Activated CD4-positive, alpha-beta T cell treated with anti-CD3 and anti-CD28 coated beads for 36 hours (primary cell): Measurements from ENCODE around the gene WWC2. TPM values are rescaled to one million over a fixed set of nuclear protein-coding genes. Genes with fewer than 3 reads are reported as not detected.

ENCODE experiments used
- ATAC-seq: fragments of 200-7000 bp; cut with Tn5 transposase; one replicate; pipeline ENCODE4 v1.10.0; 2021; ENCODE audit warnings: mild to moderate bottlenecking, moderate library complexity
- CTCF ChIA-PET: fragments of 350-600 bp; sonication (Branson Sonifier 250); formaldehyde crosslinking; loops from one replicate; lab custom pipeline; 2021; ENCODE audit warnings: antibody characterized with exemption; lab: Charles Lee
- POLR2A ChIA-PET: fragments of 350-600 bp; sonication (Branson Sonifier 250); formaldehyde crosslinking; loops from one replicate; lab custom pipeline; 2021; ENCODE audit warnings: antibody characterized with exemption, inconsistent platforms; lab: Charles Lee
- DNase-seq: peaks from one replicate; pipeline ENCODE4 v3.0.0-alpha.2; 2020
- H3K27ac Mint-ChIP-seq: one replicate; pipeline ENCODE4 v1.8.0; 2021; ENCODE audit warnings: mixed read lengths
- H3K27me3 Mint-ChIP-seq: one replicate; pipeline ENCODE4 v1.8.0; 2021; ENCODE audit warnings: mixed read lengths
- H3K36me3 Mint-ChIP-seq: one replicate; pipeline ENCODE4 v1.8.0; 2021; ENCODE audit warnings: low read depth, mixed read lengths
- H3K4me1 Mint-ChIP-seq: one replicate; pipeline ENCODE4 v1.8.0; 2021; ENCODE audit warnings: mixed read lengths
- H3K4me3 Mint-ChIP-seq: one replicate; pipeline ENCODE4 v1.8.0; 2021; ENCODE audit warnings: mild to moderate bottlenecking, moderate library complexity, mixed read lengths
- H3K9me3 Mint-ChIP-seq: one replicate; pipeline ENCODE4 v1.8.0; 2021; ENCODE audit warnings: low read depth, mixed read lengths
- intact Hi-C, 2 experiments: fragments of 100-400 bp; cut with DNase I in 1 of 2; cut with micrococcal nuclease in 1 of 2; formaldehyde crosslinking; loops; one replicate each; pipeline versions ENCODE4 v1.14.2 to v1.15.1; 2022 to 2024; cut with DNase I, micrococcal nuclease
- total RNA-seq, 2 experiments: library from RNA; stranded (reverse); gene quantifications; one replicate each; pipeline ENCODE4 v1.2.3, GENCODE V29; 2021

The WWC2 gene
- total RNA-seq, 2 experiments from 2014 or later: 3.6 to 4.3 TPM

DNA sequence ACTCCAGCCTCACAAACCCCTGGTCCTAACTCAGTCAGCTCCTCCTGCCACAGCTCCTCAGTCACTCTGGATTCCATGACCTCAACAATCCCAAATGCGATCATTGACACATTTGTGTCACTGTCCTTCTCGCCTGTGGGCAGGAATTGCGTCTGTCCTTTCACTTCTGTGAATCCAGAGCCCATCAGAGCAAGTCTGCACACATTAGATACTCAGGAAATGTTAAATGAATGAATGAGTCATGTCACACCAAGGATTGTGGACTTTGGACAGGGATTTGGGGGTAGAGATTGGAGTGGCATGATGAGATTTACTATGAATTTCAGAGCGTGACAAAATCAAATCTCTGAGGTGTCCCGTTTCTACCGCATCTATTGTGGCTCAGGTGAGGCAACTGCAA is 234.9 kb downstream of the WWC2 start:
- H3K9me3 Mint-ChIP-seq: no peaks in the 10 kb centered on the region
- intact Hi-C loops: no loop called here
- POLR2A ChIA-PET: no interaction called here
- CTCF ChIA-PET: no interaction called here
- H3K4me3 Mint-ChIP-seq: no peak overlapping the region
- DNase-seq (no peak), ATAC-seq (no peak)
- H3K27ac Mint-ChIP-seq: no peak overlapping the region
- peaks cover 14% of the 10 kb centered on the region for H3K27me3 Mint-ChIP-seq
- peaks cover 5% of the 10 kb centered on the region for H3K4me1 Mint-ChIP-seq
- no peaks in the 10 kb centered on the region for H3K36me3 Mint-ChIP-seq

DNA sequence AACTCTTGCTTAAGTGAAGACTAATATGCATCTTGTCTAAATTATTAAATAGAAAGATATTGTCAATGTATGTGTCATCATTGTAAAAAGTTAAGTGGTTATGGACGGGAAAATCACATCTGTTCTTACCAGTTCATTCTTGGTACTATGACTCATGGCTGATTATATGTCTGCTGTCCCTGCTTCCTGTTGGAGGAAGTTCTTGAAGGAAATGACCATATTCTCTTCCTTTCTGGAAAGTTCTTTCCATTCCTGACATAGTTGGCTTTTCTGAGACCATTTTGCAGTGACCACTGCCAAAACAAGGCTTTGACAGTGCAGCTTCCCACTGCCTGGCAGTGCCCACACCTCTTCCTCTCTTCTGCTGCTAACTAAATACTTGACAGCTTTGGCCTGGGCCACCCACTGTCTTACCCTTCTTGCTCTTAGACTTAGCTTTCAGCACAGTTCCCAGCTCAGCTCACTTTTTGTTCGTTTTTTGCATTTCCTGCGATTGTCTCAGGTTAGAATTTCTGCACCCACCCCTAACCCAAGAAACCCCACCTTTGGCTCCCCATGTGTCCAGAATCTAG is 236.4 kb downstream of the WWC2 start:
- Mint-ChIP-seq H3K4me3 (no peak overlapping the region), H3K4me1 (peaks cover 5% of the 10 kb centered on the region), H3K27ac (no peak overlapping the region), H3K9me3 (no peaks in the 10 kb centered on the region), H3K27me3 (peaks cover 14% of the 10 kb centered on the region), H3K36me3 (no peaks in the 10 kb centered on the region)
- POLR2A ChIA-PET: no interaction called here
- peak; percentile 49 for ATAC-seq
- DNase-seq: peak; percentile 12
- intact Hi-C loops: no loop called here
- CTCF ChIA-PET: no interaction called here

DNA sequence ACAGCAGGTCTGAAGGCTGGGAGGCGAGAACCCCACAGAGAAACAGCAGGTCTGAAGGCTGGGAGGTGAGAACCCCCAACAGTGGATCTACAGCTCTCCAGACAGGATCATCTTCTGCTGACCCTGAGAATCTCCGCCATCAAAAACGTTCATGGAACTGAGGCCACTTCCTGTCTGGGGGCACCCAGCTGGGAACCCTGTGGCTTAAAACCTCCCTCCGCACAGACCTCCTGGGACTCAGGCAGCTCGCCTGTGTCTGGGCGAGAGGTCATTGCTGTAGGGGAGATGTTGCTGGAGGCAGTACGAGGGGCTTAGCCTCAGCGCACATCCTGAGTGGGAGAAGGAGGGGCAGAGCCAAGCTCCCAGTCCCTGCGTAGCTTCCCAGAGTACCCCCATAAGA is 238.3 kb downstream of the WWC2 start:
- POLR2A ChIA-PET: no interaction called here
- Mint-ChIP-seq H3K27ac (no peak overlapping the region), H3K9me3 (no peaks in the 10 kb centered on the region), H3K4me3 (no peak overlapping the region), H3K27me3 (peaks cover 15% of the 10 kb centered on the region), H3K4me1 (peaks cover 5% of the 10 kb centered on the region), H3K36me3 (no peaks in the 10 kb centered on the region)
- ATAC-seq: no peak
- CTCF ChIA-PET: no interaction called here
- intact Hi-C loops: no loop called here
- no peak for DNase-seq

DNA sequence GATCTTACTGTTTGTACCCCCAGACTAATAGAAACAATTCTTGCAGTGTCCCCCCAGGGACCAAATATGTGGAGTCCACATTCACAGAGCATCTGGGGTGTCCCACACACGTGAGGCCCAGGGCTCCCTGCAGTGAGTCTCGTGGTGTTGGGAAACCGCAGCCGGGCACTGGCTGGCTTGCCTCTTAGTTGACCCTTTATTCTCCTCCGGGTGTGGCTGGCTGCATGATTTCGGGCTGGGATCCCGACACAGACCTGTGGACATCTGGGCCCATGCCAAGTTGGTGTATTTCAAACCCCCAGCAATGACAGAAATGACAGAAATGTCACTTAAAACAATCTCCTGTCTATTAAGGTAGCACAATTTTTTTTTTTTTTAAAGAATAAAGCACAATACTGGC is 238.8 kb downstream of the WWC2 start:
- DNase-seq: no peak
- intact Hi-C loops: no loop called here
- no peaks in the 10 kb centered on the region for H3K36me3 Mint-ChIP-seq
- H3K27me3 Mint-ChIP-seq: peaks cover 12% of the 10 kb centered on the region
- ATAC-seq: no peak
- CTCF ChIA-PET: interaction anchor here (0.7 kb wide), 1 partner anchor 684 kb away, joined by 3 read pairs; no protein-coding TSS in a partner anchor
- H3K9me3 Mint-ChIP-seq: no peaks in the 10 kb centered on the region
- H3K27ac Mint-ChIP-seq: no peak overlapping the region
- peaks cover 5% of the 10 kb centered on the region for H3K4me1 Mint-ChIP-seq
- POLR2A ChIA-PET: no interaction called here
- H3K4me3 Mint-ChIP-seq: no peak overlapping the region

DNA sequence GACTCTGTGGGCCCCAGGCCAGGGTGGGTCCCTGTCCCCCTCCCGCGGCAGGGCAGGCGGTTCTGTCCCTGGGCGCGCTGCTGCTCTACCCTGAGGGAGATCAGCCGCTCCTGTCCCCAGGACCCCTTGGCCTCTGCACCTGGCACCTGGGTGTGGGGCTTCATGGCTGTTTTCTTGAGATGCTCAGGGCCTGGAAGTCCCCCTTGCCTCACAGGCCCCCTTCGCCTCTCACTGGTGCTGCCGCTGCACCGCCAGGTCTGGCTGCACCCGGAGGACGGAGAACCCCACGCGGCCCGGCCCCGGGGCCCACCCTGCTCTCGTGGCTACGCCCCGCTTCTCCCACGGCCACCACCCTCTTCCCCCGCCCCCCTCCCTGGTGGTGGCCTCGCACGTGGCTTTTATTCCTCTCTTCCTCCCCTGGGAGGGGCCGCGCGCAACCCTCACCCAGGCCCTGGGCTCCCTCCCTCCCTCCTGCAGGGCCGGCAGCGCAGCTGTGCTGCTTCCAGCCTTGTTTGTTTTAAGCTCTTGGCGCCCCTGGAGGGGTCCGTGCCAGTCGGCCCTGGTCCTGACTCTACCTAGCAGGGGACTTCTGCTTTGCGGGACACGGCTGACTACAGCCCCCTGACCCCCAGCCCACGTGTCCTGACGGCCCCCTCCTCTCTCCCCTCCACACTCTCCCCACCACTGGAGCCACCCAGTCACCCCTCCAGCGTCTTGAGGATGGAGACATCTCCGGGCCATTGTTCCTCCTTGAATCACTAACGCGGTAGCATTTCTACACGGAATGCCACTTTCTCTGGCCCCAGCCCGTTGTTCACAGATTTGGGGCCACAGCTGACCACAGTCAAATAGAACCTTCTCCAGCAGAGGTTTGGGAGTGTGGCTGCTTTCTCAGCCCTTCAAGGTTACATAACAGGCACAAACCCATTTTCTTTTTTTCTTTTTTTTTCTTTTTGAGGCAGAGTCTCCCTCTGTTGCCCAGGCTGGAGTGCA is 243.8 kb downstream of the WWC2 start:
- H3K36me3 Mint-ChIP-seq: no peaks in the 10 kb centered on the region
- H3K9me3 Mint-ChIP-seq: no peaks in the 10 kb centered on the region
- peak; percentile 23 for ATAC-seq
- ChIA-PET POLR2A (interaction anchor here (0.7 kb wide), 2 partner anchors 895 to 1072 kb away, joined by 3 to 5 read pairs; no protein-coding TSS in a partner anchor), CTCF (interaction anchor here (0.6 kb wide), 1 partner anchor 1762 kb away, joined by 3 read pairs; no protein-coding TSS in a partner anchor)
- H3K4me1 Mint-ChIP-seq: no peaks in the 10 kb centered on the region
- H3K27ac Mint-ChIP-seq: no peak overlapping the region
- no peak overlapping the region for H3K4me3 Mint-ChIP-seq
- H3K27me3 Mint-ChIP-seq: peaks cover 17% of the 10 kb centered on the region
- peak; percentile 14 for DNase-seq
- intact Hi-C loops: no loop called here

DNA sequence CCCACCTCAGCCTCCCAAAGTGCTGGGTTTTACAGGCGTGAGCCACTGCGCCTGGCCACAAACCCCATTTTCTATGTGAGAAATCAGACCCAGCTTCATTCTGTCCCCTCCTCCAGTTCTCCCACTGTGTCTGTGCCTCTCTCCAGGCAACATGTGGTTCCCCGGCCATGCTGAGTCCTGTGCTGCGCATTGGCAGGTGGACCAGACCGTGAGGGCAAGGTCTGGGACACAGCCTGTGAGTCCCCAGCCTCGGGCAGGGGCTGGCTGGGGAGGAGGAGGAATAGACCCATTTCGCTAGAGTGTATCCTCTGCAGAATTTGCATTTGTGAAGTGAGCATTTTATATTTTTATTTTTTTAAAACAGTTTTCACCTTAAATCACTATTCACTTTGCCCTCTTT is 244.7 kb downstream of the WWC2 start:
- peaks cover 4% of the 10 kb centered on the region for H3K4me1 Mint-ChIP-seq
- ATAC-seq (no peak), DNase-seq (no peak)
- H3K9me3 Mint-ChIP-seq: no peaks in the 10 kb centered on the region
- CTCF ChIA-PET: no interaction called here
- intact Hi-C loops: no loop called here
- POLR2A ChIA-PET: no interaction called here
- H3K36me3 Mint-ChIP-seq: no peaks in the 10 kb centered on the region
- no peak overlapping the region for H3K4me3 Mint-ChIP-seq
- peaks cover 17% of the 10 kb centered on the region for H3K27me3 Mint-ChIP-seq
- H3K27ac Mint-ChIP-seq: no peak overlapping the region

DNA sequence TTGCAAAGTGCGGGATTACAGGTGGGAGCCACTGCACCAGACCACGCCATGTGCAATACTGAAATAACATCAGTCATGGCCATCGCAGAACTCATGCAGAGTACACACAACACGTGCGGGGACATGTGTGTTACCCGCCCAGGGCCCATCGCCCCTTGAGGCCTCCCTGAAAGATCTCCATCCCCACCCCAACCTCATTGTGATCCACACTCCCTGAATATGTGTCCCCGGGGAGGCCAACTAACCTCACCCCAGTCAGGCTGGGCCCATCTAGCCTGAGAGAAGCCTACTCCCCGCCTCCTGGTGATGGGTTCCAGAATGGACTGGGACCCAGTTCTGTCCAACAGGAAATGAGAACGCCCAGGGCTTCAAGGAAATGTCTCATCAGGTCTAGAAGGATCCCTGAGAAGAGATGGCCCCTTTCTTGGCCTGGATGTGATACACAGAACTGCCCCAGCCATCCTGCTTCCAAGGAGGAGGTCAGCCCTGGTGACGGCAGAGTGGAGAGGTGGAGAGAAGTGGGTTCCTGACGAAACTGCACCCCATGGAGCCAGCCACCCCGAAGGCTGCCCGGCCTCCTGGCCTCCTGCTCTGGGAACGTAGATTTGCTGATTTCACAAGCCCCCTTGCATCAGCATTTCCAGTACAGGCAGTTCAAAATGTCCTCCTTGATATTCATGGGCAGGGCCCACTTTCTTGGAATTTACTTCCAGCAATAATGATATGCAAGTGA is 245.6 kb downstream of the WWC2 start:
- Mint-ChIP-seq H3K36me3 (no peaks in the 10 kb centered on the region), H3K27me3 (peaks cover 20% of the 10 kb centered on the region), H3K9me3 (no peaks in the 10 kb centered on the region), H3K27ac (no peak overlapping the region), H3K4me3 (no peak overlapping the region), H3K4me1 (peaks cover 12% of the 10 kb centered on the region)
- no peak for DNase-seq
- intact Hi-C loops: loop anchor here in 1 of 2 experiments (5.0 kb wide), 1 partner anchor 53 kb away; no protein-coding TSS in a partner anchor
- ChIA-PET POLR2A (no interaction called here), CTCF (interaction anchor here (0.7 kb wide), 1 partner anchor 188 kb away, joined by 3 read pairs; no protein-coding TSS in a partner anchor)
- ATAC-seq: no peak

DNA sequence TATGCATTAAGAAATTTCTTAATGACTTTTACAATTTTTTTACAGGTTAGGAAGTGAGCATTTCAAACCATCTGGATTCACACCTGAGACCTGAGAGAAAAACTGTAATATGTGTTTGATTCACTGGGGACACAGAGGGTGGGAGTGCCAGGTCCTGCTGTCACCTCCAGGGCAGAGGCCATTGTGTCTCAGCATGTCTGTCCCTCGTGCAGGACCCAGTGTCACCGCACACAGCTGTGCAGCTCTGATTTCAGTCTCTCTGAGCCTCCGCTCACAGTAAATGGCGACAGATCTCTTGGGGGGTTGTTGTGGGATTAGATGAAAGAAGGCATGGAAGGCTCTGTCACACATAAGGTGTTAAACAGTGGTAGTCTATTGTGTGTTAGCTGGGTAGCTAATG is 246.2 kb downstream of the WWC2 start:
- no peak overlapping the region for H3K27ac Mint-ChIP-seq
- peaks cover 14% of the 10 kb centered on the region for H3K4me1 Mint-ChIP-seq
- H3K36me3 Mint-ChIP-seq: peaks cover 1% of the 10 kb centered on the region
- ATAC-seq (no peak), DNase-seq (no peak)
- POLR2A ChIA-PET: no interaction called here
- intact Hi-C loops: loop anchor here in 1 of 2 experiments (5.0 kb wide), 1 partner anchor 52 kb away; no protein-coding TSS in a partner anchor
- H3K4me3 Mint-ChIP-seq: no peak overlapping the region
- no peaks in the 10 kb centered on the region for H3K9me3 Mint-ChIP-seq
- CTCF ChIA-PET: interaction anchor here (0.7 kb wide), 1 partner anchor 188 kb away, joined by 3 read pairs; no protein-coding TSS in a partner anchor
- H3K27me3 Mint-ChIP-seq: peaks cover 19% of the 10 kb centered on the region

DNA sequence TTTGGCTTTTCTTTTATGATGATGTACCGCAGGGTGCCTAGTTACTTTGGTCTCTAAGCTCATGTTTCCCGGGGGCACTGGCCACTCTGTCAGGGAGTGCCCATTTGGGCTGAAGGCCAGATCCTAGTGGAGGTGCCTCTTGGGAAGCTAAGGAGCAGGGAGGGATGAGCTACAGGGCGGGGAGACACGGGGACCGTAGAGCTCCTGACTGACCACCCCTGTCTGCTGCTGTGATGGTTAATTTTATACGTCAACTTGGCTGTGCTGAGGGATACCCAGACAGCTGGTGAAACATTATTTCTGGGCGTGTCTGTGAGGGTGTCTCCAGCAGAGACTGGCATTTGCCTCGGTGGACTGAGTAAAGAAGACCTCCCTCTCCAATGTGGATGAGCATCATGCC is 248.1 kb downstream of the WWC2 start:
- intact Hi-C loops: loop anchor here in 1 of 2 experiments (5.0 kb wide), 1 partner anchor 50 kb away; no protein-coding TSS in a partner anchor
- H3K27ac Mint-ChIP-seq: no peak overlapping the region

DNA sequence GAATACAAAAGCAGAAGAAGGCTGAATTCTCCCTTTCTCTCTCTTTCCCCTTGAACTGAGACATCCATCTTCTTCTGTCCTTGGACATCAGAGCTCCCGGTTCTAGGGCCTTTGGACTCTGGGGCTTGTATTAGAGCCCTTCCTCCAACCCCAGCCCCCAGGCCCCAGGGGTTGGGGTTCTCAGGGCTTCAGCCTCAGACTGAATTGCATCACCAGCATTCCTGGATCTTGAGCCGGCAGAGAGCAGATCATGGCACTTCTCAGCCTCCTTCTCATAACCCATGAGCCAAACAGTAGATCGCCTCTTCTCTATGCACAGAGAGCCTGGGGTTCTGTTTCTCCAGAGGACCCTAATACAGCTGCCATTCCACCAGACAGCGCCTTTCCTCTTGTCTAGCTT is 248.5 kb downstream of the WWC2 start:
- POLR2A ChIA-PET: no interaction called here
- ATAC-seq: no peak
- H3K4me3 Mint-ChIP-seq: no peak overlapping the region
- CTCF ChIA-PET: interaction anchor here (0.6 kb wide), 1 partner anchor 1834 kb away, joined by 5 read pairs; no protein-coding TSS in a partner anchor
- no peak for DNase-seq
- intact Hi-C loops: loop anchor here in 1 of 2 experiments (5.0 kb wide), 1 partner anchor 50 kb away; no protein-coding TSS in a partner anchor
- H3K9me3 Mint-ChIP-seq: no peaks in the 10 kb centered on the region
- H3K36me3 Mint-ChIP-seq: peaks cover 4% of the 10 kb centered on the region
- peaks cover 22% of the 10 kb centered on the region for H3K27me3 Mint-ChIP-seq
- H3K4me1 Mint-ChIP-seq: peaks cover 17% of the 10 kb centered on the region
- no peak overlapping the region for H3K27ac Mint-ChIP-seq

More for the DNA sequence above, 248.1 kb downstream of the WWC2 start:
- DNase-seq (no peak), ATAC-seq (no peak)
- peaks cover 17% of the 10 kb centered on the region for H3K4me1 Mint-ChIP-seq
- CTCF ChIA-PET: interaction anchor here (0.6 kb wide), 1 partner anchor 1834 kb away, joined by 5 read pairs; no protein-coding TSS in a partner anchor
- H3K27me3 Mint-ChIP-seq: peaks cover 22% of the 10 kb centered on the region
- no peaks in the 10 kb centered on the region for H3K9me3 Mint-ChIP-seq
- POLR2A ChIA-PET: no interaction called here
- H3K4me3 Mint-ChIP-seq: no peak overlapping the region
- H3K36me3 Mint-ChIP-seq: peaks cover 4% of the 10 kb centered on the region

DNA sequence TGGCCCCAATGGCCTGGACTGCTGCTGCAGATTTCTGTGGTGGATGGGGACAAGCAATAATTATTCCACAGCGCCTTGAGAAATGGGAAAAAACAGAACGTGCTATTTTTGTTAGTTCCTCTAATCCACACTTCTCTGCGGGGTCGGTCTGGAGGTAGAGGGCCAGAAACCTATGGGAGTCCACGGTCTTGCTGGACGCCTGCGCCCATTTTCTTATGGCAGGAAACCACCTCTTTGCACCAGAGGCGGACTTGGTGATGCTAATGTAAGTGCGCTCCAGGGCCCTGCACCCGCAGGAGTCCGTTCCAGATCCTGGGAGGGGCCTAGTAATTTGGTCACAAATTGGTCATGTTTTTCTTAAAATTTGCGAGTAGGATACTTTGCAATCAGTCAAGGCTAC is 249.1 kb downstream of the WWC2 start:
- Mint-ChIP-seq H3K4me1 (peaks cover 17% of the 10 kb centered on the region), H3K9me3 (no peaks in the 10 kb centered on the region), H3K36me3 (peaks cover 4% of the 10 kb centered on the region), H3K27me3 (peaks cover 20% of the 10 kb centered on the region), H3K27ac (peak overlapping the region; percentile 24), H3K4me3 (no peak overlapping the region)
- ChIA-PET CTCF (no interaction called here), POLR2A (no interaction called here)
- intact Hi-C loops: loop anchor here in 1 of 2 experiments (2.0 to 5.0 kb wide), 2 partner anchors 49 to 59 kb away; no protein-coding TSS in a partner anchor
- DNase-seq: no peak
- no peak for ATAC-seq
